Muscle of arm (tissue), 12 donors: Measurements from ENCODE around the gene SMTNL2. TPM values are rescaled to one million over a fixed set of nuclear protein-coding genes. Genes with fewer than 3 reads are reported as not detected.
"Not testable (repeated sequence)": the region's sequence is repeated elsewhere in the genome, so short reads cannot be mapped to it uniquely, and the experiment has no call there.

Experiments used
- DNase-seq: peaks from one replicate; pipeline ENCODE4 v3.0.0-alpha.2; 2013
- polyA plus RNA-seq, 12 donors: library from polyadenylated mRNA; unstranded; fragments of 120-200 nt; gene quantifications; one replicate each; pipeline ENCODE4 v1.2.1, GENCODE V29; 2013; ENCODE audit not compliant: insufficient read length in 12 of 12

SMTNL2 gene
- polyA plus RNA-seq, 12 donors: 48.5 to 198 (median 98.3) TPM; not detected in 1

DNA sequence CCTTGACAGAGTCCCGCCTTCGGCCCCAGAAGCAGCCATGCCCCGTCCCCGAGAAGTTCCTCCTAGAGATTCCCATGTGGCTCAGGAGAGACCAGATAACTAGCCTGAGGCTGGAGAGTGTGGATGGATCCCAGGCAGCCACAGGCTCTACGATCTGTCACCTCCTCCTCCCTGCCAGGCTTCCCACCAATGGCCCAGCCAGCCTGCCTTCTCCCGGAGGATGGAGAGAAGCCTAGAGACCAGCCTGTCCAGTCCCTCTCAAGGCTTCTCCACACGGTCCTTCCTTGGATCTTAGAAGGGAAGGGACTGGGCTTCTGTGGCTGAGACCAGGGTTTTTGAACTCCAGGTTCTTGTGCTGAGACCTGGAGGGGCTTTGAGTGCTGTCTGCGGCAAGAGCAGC is 1.6 kb upstream of the SMTNL2 start:
- DNase-seq: no peak

GRCh38 chr17:4583206-4583605 is 1.1 kb upstream of the SMTNL2 start:
- DNase-seq: no peak

DNA sequence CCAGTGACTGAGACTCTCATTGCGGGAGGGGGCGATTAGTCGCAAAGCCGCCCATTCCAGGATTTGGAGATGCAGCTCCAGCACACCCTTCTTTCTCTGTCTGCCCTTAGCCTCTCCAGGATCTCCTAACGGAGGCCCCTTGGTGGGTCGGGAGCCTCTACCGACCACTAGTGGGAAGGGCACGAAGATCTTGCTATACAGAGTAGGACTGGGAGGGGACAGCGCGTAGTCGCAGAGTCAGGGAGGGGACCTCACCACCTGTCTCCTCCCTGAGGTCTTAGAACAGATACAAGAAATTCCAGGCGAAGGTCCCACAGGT is 588 bp upstream of the SMTNL2 start:
- no peak for DNase-seq

GRCh38 chr17:4584917-4585637 is 748 bp downstream of the SMTNL2 start:
- DNase-seq: no peak

DNA sequence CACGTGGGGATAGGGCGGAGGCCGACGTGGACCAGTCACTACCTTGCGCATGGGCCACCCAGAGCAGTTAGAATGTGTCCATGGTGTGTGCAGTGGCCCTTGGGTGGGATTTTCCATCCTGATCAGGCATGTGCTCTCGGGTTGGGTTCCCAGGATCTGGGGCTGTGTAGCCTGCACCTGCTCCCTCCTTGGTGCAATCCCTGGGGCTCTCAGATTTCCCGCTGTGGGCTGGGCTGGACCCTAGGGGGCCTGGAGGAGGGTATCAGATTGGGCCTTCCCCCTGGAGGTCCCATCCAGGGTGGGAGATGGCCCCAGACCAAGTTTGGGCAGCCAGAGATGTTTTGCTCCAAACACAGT is 1.3 kb downstream of the SMTNL2 start:
- no peak for DNase-seq

GRCh38 chr17:4586043-4586442 is 1.7 kb downstream of the SMTNL2 start:
- DNase-seq: no peak

DNA sequence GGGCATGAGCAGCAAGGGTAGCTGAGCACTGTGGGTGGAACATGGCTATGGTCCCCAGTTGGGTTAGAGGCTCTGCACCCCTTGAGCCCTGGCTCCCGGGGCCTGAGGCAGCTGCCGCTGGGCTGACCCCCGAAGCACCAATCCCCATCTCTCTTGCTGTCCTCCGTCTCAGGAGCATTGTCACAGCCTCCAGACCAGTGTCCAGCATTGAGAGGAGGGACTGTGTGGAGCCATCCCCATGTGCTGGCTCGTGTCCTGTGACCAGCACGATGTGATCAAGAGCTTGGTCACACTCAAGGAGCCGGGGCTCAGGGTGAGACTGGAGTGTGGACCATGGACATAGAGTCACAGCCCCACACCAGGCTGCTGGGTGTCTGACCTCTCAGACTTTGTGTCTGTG is 2.9 kb downstream of the SMTNL2 start:
- DNase-seq: no peak

- DNase-seq: no peak
These were observed 3.5 kb downstream of the SMTNL2 start for GRCh38 chr17:4587803-4588202.

GRCh38 chr17:4588391-4588790 is 4.1 kb downstream of the SMTNL2 start:
- no peak for DNase-seq

DNA sequence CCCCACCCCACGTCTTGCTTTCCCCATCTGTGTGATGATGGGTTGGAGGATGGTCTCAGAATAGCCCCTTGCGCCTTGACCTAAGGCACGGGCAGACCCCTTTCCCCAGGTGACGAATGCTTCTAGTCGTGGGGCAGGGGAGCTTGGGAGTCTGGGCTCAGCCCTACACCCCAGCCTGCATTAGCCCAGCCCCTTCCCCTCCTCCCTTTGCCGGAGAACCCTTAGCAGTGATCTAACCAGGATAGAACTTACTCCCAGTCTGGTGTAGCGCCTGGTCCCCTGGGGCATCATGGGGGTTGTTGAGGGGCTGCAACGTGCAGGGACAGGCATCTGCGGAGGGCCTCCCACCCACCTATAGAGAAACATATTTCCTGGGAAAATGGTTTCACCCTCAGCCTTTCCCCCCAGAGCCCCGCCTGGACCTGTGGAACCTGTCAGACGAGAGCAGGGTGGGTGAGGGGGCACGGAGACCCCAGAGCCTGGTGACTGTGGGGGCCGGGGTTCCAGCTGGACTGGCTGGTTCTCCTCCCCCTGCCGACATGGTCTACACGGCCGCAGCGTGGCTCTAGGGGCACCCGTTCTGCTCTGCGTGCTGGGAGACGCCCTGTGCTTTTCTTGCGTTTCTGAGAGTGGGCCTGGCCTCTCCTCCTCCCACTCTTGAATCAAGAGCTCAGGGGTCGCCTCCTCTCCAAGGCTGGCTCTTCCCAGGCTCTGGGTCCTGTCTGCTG is 4.7 kb downstream of the SMTNL2 start:
- no peak for DNase-seq

DNA sequence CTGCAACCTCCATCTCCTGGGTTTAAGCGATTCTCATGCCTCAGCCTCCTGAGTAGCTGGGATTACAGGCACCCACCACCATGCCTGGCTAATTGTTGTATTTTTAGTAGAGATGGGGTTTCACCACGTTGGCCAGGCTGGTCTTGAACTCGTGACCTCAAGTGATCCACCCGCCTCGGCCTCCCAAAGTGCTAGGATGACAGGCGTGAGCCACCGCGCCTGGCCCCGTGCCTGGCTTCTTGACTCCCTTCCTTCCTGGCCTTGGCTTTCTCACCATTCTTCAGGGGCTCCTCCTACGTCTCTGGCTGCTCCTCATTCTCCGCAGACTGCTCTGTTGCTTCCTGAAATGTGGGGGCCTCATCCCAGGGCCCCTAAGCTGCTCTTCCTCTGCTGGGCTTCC is 5.7 kb downstream of the SMTNL2 start:
- DNase-seq: not testable (repeated sequence)

DNA sequence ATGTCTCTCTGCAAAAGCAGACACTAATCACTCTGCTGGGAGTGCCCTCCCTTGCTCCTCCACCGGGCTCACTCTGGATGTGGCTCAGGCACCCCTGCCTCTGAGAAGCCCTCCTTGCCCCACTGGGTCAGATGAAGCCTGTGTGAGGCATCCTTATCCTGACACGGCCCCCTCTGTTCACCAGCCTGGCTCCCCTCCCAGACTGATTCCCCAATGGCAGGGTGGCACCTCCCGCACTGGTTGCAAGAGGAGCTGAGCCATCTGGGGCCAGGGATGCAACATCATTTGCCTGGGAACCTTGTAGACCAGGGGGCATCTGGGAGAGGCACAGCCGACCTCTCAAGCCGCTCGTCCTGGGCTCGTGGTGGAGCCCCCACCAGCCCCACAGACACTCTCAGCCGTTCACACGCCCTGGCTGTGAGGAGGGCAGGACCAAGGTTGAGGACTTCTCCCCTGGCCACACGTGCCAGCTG is 6.7 kb downstream of the SMTNL2 start:
- no peak for DNase-seq

DNA sequence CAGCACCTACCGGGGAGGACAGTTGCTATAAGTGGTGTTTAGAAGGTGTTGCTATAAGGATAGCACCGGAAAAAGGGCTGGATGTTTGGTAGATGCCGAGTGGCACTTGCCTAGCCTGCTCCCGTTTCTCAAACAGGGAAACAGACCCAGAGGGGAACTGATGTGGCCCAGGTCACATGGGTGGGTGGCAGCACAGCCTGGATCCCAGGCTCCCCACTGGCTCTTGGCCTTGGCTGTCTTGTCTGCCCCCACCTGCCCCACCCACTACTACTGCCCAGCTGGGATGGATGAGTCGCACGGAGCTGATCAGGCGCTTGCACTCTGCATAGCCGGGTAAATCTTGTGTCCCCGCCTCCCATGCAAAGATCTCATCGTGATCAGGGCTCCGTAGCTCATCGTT is 7.2 kb downstream of the SMTNL2 start:
- no peak for DNase-seq

DNA sequence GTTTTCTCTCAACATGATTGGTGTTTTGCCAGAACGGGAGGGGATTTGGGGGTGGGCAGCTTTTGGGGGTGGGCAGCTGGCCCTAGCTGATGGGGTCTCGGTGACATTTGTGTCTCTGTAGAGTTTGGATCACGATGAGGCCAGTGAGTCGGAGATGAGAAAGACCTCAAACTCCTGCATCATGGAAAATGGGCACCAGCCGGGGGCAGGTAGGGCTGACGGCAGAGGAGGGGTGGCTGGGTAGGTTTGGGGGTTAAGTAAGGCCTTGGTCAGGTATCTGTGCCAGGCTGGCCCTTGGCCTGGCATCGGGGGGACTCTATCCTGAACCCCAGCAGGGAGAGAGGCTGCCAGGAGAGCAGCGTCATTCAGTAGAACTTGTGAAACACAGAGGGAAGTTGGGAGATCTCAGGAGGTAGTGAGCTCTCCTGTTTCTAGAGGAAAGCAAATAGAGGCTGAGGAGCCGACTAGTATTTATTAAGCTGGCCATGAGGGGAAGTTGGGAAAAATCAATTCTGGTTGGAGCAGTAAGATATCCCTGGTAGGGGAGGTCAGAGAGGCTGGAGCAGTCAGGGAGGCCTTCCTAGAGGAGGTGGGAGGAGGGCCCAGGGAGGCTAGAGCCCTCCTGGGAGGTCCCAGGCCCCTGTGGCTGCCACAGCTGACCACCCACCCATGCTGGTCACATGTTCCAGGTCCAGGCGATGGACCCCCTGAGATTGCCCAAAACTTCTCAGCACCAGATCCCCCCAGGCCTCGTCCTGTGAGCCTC is 8.1 kb downstream of the SMTNL2 start:
- DNase-seq: no peak

DNA sequence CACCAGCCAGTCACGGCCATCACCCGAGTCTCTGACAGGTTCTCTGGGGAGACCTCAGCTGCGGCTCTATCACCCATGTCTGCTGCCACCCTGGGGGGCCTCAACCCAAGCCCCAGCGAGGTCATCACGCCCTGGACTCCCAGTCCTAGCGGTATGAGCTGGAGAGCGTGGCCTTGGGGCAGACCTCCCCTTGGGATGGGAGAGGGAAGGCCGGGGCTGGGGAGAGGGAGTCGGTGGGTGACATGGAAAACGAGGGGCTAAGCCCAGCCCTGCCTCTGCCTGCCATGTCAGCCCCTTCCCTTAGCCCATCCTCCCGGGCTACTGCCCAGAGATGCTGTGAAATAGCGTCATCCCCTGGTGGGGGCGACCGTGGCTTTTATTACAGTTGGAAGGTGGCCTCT is 8.7 kb downstream of the SMTNL2 start:
- no peak for DNase-seq

DNA sequence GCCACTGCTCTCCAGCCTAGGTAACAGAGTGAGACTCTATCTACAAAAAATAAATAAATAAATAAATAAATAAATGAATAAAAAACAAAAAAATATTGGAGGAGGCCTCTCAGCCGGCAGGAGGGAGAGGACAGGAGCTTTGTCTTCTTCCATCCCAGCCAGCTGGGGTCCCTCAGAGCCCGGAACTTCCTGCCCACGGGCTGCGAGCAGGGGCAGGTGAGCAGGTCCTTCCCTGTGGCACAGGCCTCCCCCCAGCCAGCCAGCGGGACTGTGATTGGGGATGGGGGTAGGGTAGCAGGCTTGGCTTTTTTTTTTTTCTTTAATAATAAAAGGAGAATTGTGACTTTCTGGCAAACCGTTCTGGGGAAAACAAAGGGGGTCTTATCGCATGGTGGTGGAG is 10.1 kb downstream of the SMTNL2 start:
- no peak for DNase-seq

- DNase-seq: no peak
These were observed 10.8 kb downstream of the SMTNL2 start for GRCh38 chr17:4594931-4595684.

DNA sequence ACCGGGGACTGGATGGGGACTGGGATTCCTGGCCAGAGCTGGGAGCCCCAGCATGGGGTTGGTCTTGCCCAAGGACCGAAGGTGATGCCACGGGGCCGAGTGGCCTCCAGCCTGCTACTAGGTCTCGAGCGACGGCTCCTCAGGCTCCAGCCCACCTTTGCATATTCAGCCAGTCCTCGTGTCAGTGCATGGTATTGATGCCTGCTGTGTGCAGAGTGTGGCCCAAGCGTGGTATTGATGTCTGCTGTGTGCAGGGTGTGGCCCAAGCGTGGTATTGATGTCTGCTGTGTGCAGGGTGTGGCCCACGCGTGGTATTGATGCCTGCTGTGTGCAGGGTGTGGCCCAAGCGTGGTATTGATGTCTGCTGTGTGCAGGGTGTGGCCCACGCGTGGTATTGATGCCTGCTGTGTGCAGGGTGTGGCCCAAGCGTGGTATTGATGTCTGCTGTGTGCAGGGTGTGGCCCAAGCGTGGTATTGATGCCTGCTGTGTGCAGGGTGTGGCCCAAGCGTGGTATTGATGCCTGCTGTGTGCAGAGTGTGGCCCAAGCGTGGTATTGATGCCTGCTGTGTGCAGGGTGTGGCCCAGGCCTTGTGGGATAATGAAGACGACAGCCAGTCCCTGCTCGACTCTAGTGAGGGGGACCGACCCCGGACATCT is 11.5 kb downstream of the SMTNL2 start:
- DNase-seq: not testable (repeated sequence)

DNA sequence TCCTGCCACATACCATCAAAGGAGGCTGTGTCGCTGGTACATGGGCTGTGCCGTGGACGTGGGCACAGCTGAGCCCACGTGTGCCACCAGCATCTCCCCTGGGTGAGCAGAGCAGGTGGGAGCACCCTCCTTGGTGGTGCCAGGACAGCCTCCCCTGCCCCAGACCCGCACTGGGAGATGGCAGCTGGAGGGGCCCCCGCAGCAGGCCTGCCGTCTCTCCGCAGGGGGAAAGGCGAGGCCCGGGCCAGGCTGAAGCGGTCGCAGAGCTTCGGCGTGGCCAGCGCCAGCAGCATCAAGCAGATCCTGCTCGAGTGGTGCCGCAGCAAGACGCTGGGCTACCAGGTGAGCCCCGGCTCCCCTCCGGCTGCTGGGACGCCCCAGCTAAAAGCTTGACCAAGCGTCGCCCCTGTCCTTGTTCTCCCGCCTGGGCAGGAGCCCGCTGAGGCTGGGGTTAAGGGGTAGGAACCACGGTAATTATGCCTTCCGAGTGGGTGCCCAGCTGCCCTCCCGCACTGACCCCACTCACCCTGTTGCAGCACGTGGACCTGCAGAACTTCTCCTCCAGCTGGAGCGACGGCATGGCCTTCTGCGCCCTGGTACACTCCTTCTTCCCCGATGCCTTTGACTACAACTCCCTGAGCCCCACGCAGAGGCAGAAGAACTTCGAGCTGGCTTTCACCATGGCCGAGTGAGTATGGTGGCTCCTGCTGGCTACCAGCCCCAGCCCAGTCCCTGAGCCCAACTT is 12.5 kb downstream of the SMTNL2 start:
- no peak for DNase-seq

GRCh38 chr17:4597975-4598374 is 13.6 kb downstream of the SMTNL2 start:
- no peak for DNase-seq
